HG02870 (cell line): ENCODE results near the gene ADCY9.
"Not testable (repeated sequence)": the region's sequence is repeated elsewhere in the genome, so short reads cannot be mapped to it uniquely, and the experiment has no call there.

Source experiments
- ATAC-seq: cut with Tn5 transposase; IDR thresholded peaks from one replicate; pipeline ENCODE4 v1.9.1; 2021; ENCODE audit warnings: mild to moderate bottlenecking, moderate library complexity; ENCODE audit not compliant: unreplicated experiment

The ADCY9 gene

GRCh38 chr16:4038448-4038847 lies 77.8 kb downstream of the ADCY9 start:
- ATAC-seq, result no peak

GRCh38 chr16:4036952-4037351 lies 79.3 kb downstream of the ADCY9 start:
- not testable (repeated sequence) for ATAC-seq

GRCh38 chr16:4034963-4035362 lies 81.3 kb downstream of the ADCY9 start:
- no peak for ATAC-seq

- ATAC-seq, result no peak
Measured at GRCh38 chr16:4033951-4034350, 82.3 kb downstream of the ADCY9 start.

- no peak for ATAC-seq
Measured at GRCh38 chr16:4032768-4033167, 83.5 kb downstream of the ADCY9 start.

GRCh38 chr16:4028144-4028543 lies 88.1 kb downstream of the ADCY9 start:
- no peak for ATAC-seq

GRCh38 chr16:4026854-4027253 lies 89.4 kb downstream of the ADCY9 start:
- no peak for ATAC-seq

GRCh38 chr16:4025428-4025827 lies 90.8 kb downstream of the ADCY9 start:
- no peak for ATAC-seq

- ATAC-seq, result no peak
Measured at GRCh38 chr16:4021916-4022315, 94.3 kb downstream of the ADCY9 start.

GRCh38 chr16:4021070-4021779 lies 95.0 kb downstream of the ADCY9 start:
- no peak for ATAC-seq

- no peak for ATAC-seq
Measured at GRCh38 chr16:4019371-4019791, 96.9 kb downstream of the ADCY9 start.

GRCh38 chr16:4018391-4018790 lies 97.9 kb downstream of the ADCY9 start:
- ATAC-seq, result no peak

GRCh38 chr16:4017807-4018206 lies 98.4 kb downstream of the ADCY9 start:
- ATAC-seq, result no peak

- no peak for ATAC-seq
Measured at GRCh38 chr16:4016658-4017057, 99.6 kb downstream of the ADCY9 start.

GRCh38 chr16:4016005-4016352 lies 100.3 kb downstream of the ADCY9 start:
- no peak for ATAC-seq

- no peak for ATAC-seq
Measured at GRCh38 chr16:4015275-4016004, 100.8 kb downstream of the ADCY9 start.

GRCh38 chr16:4011940-4012629 lies 104.2 kb downstream of the ADCY9 start:
- no peak for ATAC-seq

- ATAC-seq, result no peak
Measured at GRCh38 chr16:4011225-4011939, 104.9 kb downstream of the ADCY9 start.

- no peak for ATAC-seq
Measured at GRCh38 chr16:4010225-4011158, 105.8 kb downstream of the ADCY9 start.

- no peak for ATAC-seq
Measured at GRCh38 chr16:4009177-4009576, 107.1 kb downstream of the ADCY9 start.
